ENCODE data around the gene PGRMC2.
A peak's percentile ranks its signal among the peaks of the same experiment; 100 is the strongest.

Gene PGRMC2

DNA sequence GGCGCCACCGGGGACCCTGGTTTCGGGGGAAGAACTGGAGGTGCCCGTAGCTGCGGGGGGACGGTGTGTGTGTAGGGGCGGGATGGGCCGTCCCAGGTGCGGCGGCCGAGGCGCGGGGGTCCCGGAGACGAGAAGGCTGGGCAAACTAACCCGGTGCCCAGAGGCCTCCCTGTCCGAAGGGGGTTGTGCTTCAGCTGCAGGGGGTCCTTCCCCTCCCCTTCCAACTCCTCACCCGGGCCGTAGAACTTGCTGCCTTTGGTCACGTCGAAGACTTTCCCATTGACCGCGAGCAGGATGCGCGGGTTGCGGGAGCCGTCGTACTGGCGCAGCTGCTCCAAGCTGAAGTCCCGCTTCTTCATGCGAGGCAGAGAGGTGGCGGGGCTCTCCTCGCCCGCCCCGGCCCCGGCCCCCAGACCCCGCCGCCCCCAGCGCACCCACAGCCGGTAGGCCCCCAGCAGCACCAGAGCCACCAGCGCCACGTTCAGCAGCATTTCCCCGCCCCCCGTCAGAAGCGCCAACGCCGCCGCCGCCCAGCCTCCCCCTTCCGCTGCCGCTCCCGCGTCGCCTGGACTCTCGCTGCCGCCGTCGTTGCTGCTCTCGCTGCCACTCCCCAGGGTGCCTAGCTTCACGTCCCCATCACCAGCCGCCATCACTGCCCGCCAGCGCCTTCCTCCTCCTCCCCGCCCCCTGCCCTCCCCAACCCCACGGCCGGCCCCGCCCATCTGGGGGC lies at the start of gene PGRMC2:
TSS of gene PGRMC2 (minus strand) at position 673 of the 730 bp plus-strand sequence. CDS start at position 650, 23 bp downstream.
- Histone ChIP-seq H3K27ac (peak within 1 kb of the TSS; percentile 95 to 96), H3K4me3 (peak within 1 kb of the TSS; percentile 89 to 97), H3K36me3 (no peaks in the 10 kb centered on the region), H3K9me3 (no peaks in the 10 kb centered on the region), H3K4me1 (peaks cover 0 to 33% (median 16%) of the 10 kb centered on the region in 4 donors), H3K27me3 (no peaks in the 10 kb centered on the region)
- intact Hi-C loops (cut with DNase I; ENCODE audit: low total_unique reads): loop anchor here (2.0 to 10.0 kb wide), 4 partner anchors 99 to 525 kb away; partner anchors contain the start of genes ABHD18 and MFSD8
- DNase-seq: no peak
- no peak for TF ChIP-seq CTCF (IDR thresholded peaks at IDR 0.05)

GRCh38 chr4:128335541-128335940 lies 47.9 kb upstream of the PGRMC2 start:
- Histone ChIP-seq H3K27ac (no peak overlapping the region), H3K9me3 (no peaks in the 10 kb centered on the region), H3K4me1 (peaks cover 0 to 20% (median 2%) of the 10 kb centered on the region in 4 donors), H3K36me3 (no peaks in the 10 kb centered on the region), H3K27me3 (no peaks in the 10 kb centered on the region), H3K4me3 (no peak overlapping the region)
- no peak for TF ChIP-seq CTCF (IDR thresholded peaks at IDR 0.05)
- intact Hi-C loops (cut with DNase I; ENCODE audit: low total_unique reads): no loop called here
- DNase-seq: no peak

- Histone ChIP-seq H3K4me3 (no peak overlapping the region), H3K9me3 (no peaks in the 10 kb centered on the region), H3K27me3 (no peaks in the 10 kb centered on the region), H3K36me3 (no peaks in the 10 kb centered on the region), H3K4me1 (peaks cover 0 to 21% (median 2%) of the 10 kb centered on the region in 4 donors), H3K27ac (no peak overlapping the region)
- intact Hi-C loops (cut with DNase I; ENCODE audit: low total_unique reads): no loop called here
- no peak for TF ChIP-seq CTCF (IDR thresholded peaks at IDR 0.05)
- DNase-seq: no peak
Measured at GRCh38 chr4:128334256-128334655, 46.6 kb upstream of the PGRMC2 start.

DNA sequence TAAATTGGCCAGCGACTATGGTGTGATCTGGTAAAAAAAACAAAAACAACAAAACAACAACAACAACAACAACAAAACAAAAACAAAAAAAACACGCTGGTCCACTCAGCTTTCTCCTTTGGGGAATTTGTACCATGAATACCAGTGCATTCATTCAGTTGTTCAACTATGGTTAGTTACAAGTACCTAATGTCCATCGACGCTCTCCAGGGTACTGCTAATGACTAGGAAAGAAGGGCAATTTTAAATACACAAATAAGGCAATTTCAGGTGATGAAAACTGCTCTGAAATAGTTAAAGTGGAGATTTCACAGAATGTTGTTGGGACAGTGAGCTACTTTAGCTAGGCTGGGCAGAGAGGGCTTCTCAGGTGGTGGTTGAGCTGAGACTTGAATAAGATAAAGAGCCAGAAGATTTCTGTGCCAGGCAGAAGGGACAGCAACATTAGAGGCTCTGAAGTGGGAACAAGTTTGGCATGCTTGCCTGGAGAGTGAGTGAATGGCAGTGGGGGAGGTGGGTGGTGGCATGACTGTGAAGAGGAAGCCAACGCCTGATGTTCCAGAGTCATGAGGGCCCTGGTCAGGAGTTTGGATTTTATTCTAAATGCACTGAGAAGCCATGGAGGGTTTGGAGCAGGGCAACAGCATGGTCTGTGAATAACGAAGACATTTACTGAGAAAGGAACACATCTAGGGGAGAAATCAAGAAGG lies 45.9 kb upstream of the PGRMC2 start:
- no peak for DNase-seq
- intact Hi-C loops (cut with DNase I; ENCODE audit: low total_unique reads): no loop called here
- TF ChIP-seq CTCF (IDR thresholded peaks at IDR 0.05): no peak
- H3K9me3 ChIP-seq: no peaks in the 10 kb centered on the region
- no peak overlapping the region for H3K27ac ChIP-seq
- no peaks in the 10 kb centered on the region for H3K36me3 ChIP-seq
- no peak overlapping the region for H3K4me3 ChIP-seq
- peaks cover 0 to 21% (median 2%) of the 10 kb centered on the region in 4 donors for H3K4me1 ChIP-seq
- H3K27me3 ChIP-seq: no peaks in the 10 kb centered on the region

GRCh38 chr4:128332081-128332480 lies 44.5 kb upstream of the PGRMC2 start:
- Histone ChIP-seq H3K9me3 (no peaks in the 10 kb centered on the region), H3K36me3 (no peaks in the 10 kb centered on the region), H3K4me3 (no peak overlapping the region), H3K4me1 (peaks cover 0 to 21% (median 2%) of the 10 kb centered on the region in 4 donors), H3K27me3 (no peaks in the 10 kb centered on the region), H3K27ac (no peak overlapping the region)
- TF ChIP-seq CTCF (IDR thresholded peaks at IDR 0.05): no peak
- intact Hi-C loops (cut with DNase I; ENCODE audit: low total_unique reads): no loop called here
- no peak for DNase-seq

Measured in tibial artery (tissue), 4 donors.